ENCODE results near the gene GP2.

DNA sequence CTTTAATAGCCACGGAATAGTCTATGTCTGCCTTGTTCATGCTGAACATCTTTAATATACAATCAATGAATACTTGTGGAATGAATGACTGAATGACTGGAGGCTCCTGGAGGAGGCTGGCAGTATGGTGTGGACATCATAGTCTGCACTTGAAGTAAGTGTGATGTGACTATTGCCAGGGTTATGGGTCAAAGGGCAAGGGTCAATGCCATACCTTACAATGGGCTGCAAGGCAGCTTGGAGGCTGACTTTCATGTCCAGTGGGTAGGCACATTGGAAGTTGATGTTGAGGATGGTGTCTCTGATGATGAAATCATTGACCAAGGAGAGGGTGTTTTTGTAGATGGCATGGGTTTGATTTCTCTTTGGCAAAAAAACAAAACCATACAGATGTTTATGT is 7.9 kb downstream of the GP2 start:
- TF ChIP-seq, protein P1, sequence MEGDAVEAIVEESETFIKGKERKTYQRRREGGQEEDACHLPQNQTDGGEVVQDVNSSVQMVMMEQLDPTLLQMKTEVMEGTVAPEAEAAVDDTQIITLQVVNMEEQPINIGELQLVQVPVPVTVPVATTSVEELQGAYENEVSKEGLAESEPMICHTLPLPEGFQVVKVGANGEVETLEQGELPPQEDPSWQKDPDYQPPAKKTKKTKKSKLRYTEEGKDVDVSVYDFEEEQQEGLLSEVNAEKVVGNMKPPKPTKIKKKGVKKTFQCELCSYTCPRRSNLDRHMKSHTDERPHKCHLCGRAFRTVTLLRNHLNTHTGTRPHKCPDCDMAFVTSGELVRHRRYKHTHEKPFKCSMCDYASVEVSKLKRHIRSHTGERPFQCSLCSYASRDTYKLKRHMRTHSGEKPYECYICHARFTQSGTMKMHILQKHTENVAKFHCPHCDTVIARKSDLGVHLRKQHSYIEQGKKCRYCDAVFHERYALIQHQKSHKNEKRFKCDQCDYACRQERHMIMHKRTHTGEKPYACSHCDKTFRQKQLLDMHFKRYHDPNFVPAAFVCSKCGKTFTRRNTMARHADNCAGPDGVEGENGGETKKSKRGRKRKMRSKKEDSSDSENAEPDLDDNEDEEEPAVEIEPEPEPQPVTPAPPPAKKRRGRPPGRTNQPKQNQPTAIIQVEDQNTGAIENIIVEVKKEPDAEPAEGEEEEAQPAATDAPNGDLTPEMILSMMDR (IDR thresholded peaks at IDR 0.05): no peak
- TF ChIP-seq EP300 (IDR thresholded peaks at IDR 0.05): no peak
- TF ChIP-seq POLR2A (IDR thresholded peaks at IDR 0.05): no peak

Measured in tibial nerve (tissue), 4 donors.